CD1c-positive myeloid dendritic cell (primary cell): ENCODE data around the gene RSU1.

ENCODE experiments used
- DNase-seq: peaks from one replicate; pipeline ENCODE4 v3.0.0-alpha.2; 2016; ENCODE audit errors: extremely low spot score

Gene RSU1

DNA sequence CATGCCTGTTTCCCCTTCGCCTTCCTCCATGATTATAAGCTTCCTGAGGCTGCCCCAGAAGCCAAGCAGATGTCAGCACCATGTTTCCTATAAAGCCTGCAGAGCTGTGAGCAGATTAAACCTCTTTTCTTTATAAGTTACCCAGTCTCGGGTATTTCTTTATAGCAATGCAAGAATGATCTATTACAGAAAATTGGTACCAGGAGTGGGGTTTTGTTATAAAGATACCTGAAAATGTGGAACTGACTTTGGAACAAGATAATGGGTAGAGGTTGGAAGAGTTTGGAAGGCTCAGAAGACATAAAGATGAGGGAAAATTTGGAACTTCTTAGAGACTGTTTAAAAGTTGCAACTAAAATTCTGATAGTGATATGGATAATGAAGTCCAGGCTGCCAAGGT, 4.8 kb upstream of the RSU1 start:
- DNase-seq: no peak

DNA sequence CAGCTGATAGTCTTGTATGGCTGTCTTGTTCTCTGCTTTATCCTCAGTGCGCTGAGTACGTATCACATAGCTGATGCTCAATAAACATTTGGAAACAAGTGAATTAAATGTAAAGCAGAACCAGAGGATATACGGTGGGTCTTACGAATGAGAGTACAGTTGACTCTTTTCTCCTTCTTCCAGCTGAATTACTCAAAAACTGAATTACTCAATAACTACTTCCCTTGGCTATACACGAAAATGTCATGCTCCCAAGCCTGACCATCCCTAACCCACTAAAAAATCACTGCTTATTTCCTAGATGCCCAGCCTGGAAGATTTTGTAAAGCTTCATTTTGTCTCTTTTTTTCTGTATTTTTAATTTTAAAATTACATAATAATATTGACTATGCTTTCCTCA, 3.2 kb upstream of the RSU1 start:
- DNase-seq: peak; percentile 49

DNA sequence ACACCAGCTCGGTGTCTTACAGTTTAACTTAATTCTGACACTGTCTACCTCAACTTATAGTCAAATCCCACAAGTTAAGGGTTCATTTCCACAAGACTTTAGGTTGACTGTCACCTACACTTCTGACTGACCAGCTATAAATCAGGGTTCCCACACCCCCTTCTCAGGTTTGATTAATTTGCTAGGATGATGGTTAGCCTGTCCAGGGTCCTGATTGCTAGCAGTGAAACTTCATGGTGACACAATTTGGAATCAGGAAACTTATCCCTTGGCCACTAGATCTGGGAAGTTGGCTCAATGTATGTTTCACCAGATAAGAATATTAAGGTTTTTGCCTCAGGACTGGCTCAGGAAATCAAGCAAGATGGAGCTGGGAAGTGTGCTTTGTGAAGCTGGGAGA, 2.8 kb upstream of the RSU1 start:
- DNase-seq: no peak

DNA sequence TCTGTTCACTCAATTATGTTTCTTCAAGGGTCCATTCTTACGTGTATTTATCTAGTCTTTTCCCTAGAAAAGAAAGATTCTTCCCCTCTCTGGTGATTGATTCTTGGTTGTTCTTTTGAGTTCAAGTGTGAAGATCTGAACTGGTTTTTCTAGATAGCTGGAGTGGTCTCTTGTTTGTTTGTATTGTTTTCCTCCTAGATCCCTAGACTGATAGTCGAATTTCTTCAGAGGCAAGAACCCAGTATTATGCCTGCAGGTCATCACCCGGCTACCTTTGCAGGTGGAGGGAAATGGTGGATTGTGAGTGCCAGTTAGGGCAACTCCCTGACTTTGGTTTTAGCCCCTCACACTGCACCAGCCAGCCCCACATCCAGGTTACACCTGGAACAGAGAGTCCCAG, 2.2 kb upstream of the RSU1 start:
- DNase-seq: no peak

DNA sequence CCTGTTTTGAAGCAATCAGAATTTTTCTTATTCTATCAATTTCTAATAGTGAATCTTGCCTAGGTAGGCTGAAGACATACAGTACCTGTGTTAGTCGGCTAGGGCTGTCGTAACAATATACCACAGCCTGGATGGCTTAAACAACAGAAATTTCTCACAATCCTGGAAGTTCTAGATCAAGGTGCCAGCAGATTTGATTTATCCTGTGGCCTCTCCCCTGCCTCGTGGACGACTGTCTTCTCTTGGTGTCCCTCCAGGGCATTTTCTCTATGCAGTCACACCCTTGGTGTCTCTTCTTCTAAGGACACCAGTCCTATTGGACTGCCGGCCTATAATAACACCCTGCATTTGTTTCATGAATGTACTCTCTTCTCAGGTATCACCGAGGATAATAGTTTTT, 1.8 kb upstream of the RSU1 start:
- no peak for DNase-seq

DNA sequence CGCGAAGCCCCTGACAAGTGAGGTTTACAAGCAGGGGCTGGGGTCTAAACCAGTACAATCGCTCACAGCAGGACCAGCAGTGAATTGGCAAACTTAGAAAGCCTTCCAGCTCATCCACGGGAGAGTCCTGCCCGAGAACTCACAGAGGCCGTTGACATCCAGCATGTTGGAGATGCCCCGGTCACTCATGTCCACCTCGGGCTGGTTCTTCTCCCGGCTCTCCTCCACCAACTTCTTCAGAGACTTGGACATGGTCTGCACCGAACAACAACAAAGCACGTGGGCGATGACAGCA, 447 bp downstream of the RSU1 start:
- no peak for DNase-seq

DNA sequence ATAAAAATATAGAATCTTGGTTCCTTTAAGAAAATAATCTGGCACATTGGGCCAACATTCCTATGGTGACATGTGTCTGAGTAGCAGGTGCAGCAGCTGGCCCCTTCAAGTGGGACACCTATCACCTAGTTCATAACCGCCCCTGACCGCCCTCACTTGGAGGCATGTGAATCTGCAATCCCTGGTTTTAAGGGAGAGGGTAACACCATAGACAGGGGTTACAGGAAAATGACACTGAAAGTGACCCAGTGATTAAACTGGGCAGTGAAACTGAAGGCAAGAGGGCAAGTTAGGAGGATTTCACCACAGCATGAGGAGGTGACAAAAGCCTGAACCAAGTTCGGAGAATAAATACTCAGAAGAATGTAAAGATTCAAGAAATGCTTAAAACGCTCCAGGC, 1.1 kb downstream of the RSU1 start:
- peak; percentile 10 for DNase-seq

DNA sequence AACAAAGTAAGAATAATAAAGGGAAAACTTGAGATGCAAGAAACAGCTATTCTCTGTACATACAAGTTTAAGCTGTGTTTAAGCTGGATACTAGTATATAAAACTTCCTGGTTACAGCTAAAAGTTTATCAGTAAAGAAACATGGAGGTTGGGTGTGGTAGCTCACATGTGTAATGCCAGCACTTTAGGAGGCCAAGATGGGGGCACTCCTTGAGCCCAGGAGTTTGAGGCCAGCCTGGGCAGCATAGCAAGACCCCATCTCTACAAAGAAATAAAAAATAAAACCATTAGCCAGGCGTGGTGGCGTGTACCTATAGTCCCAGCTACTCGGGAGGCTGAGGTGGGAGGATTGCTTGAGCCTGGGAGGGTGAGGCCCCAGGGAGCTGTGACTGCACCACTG, 3.2 kb downstream of the RSU1 start:
- no peak for DNase-seq

DNA sequence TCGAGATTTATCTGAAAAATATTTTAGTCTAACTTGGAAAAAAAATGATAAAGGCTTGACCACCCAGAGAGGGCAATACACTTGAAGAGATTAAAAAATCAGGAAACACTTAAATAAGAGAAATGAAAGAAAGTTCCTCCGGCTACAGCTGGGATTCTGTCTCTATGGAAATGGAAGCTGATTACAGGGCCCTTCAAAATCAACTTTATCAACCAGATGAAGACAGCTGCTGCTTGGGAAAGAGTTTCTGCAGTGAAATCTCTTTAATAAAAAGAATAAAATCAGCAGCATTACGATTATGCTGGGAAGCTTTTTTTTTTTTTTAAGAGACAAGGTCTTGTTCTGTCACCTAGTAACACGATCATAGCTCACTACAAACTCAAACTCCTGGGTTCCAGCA, 4.5 kb downstream of the RSU1 start:
- no peak for DNase-seq

DNA sequence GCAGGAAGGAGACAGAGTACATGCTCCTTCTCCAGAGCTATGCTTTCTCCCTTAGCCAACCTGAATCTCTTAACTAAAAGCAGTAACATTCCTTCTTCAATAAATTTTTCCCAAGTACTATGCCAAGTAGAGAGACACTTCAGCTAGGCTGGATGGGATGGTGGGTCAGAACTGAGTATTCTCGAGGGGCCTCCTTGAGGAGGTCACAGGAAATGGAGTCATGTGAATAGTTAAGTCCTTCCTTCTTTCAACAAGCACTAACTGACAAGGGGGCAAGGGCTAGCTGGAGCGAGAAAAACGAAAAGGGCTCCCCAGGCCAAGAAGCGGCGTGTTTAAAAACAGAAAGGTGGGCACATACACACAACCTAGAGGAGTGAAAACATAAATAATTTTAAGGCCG, 5.5 kb downstream of the RSU1 start:
- no peak for DNase-seq

DNA sequence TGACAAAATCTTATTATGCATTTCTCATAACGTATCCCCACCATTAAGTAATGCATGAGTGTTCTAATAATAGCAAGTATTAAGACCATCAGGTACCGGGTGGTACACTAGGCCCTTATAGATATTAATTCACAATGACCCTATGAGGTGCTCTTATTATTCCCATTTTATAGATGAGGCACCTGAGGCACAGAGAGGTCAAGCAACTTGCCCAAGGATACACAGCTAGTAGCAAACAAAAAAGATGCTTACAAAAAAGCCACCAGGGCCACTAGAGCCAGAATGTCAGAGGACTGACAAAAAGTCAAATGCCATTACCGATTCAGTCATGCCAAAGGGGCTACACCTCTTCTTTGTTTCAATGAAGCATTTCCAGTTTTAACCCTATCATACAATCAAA, 5.9 kb downstream of the RSU1 start:
- no peak for DNase-seq

DNA sequence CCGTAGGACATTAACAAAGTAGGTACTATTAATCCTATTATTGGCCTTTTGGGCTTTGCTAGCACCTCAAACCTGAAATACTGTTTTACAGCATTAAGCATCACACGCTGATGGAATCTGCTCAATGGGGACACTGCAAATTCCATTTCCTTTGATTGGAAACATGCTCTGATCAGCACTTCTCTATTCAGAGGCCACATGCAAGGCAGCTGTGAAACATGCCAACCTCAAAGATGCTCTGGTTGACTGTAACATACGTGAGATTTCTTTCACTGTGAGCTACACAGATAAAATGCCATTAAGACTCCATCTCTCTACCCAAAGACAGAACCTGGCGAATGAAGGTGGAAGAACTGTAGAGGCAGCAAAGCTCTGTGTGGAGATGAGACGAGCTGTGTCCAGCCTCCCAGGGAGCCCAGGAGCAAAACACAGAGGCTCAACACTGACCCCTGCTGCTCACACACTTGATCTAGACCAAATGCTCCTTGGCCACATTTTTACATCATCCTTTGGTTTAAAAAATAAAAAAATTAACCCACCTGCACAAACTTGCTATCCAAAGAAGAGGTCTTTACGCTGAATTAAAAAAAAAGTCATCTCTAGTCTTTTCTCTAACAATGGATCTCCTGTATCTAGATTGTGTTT, 8.0 kb downstream of the RSU1 start:
- peak; percentile 33 for DNase-seq

DNA sequence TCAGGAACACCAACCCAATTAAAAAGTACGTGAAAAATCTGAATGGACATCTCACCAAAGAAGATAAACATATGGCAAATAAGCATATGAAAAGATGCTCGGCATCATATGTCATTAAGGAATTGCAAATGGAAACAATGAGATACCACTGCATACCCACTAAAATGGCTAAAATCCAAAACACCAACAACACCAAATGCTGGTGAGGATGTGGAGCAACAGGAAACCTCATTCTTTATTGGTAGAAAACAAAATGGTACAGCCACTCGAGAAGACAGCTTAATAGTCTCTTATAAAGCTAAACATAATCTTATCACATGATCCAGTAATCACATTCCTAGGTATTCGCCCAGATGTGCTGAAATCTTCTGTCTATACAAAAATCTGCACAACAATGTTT, 13.1 kb downstream of the RSU1 start:
- no peak for DNase-seq

DNA sequence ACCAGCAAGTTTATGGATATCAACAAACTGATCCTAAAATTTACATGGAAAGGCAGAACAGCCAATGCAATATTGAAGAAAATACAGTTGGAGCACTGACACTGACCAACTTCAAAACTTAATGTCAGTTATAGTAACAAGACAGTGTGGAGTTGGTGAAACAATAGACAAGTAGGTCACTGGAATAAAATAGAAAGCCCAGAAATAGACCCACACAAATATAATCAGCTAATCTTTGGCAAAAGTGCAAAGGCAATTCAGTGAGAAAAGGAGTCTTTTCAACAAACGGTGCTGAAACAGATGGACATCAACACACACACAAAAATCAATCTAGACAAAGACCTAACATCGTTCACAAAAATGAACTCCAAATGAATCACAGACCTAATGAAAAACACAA, 13.8 kb downstream of the RSU1 start:
- DNase-seq: no peak

DNA sequence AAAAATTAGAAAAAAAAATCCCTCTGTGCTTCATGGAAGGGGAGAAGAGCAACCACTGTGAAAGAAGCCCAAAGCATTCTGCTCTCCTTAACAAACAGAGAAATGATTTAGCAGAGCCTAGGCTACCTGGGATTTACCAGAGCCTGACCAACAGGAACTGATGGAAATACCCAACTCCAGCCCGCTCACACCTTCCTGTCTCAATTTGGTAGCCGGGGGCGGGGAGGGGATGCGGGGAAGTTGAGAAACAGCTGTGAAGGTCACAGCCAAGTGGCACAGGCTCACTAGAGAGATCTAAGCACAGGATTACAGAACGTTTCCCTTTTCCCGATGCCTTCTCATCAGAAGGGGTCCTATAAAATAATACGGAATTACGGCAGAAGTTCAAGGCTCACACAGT, 17.6 kb downstream of the RSU1 start:
- DNase-seq: no peak

DNA sequence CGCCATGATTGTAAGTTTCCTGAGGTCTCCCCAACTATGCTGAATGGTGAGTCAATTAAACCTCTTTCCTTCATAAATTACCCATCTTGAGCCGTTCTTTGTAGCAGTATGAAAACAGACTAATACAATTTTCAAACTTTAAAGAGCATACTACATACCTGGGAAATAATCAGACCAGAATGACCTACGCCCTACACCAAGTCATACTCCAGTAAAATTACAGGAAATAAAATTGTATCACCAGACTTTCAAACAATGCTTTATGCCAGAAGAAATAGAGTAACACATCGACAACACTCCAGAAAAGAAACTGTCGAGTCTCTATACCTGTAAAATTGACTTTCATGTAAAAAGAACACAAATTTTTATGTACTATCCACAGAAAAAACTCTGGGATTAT, 18.7 kb downstream of the RSU1 start:
- no peak for DNase-seq

DNA sequence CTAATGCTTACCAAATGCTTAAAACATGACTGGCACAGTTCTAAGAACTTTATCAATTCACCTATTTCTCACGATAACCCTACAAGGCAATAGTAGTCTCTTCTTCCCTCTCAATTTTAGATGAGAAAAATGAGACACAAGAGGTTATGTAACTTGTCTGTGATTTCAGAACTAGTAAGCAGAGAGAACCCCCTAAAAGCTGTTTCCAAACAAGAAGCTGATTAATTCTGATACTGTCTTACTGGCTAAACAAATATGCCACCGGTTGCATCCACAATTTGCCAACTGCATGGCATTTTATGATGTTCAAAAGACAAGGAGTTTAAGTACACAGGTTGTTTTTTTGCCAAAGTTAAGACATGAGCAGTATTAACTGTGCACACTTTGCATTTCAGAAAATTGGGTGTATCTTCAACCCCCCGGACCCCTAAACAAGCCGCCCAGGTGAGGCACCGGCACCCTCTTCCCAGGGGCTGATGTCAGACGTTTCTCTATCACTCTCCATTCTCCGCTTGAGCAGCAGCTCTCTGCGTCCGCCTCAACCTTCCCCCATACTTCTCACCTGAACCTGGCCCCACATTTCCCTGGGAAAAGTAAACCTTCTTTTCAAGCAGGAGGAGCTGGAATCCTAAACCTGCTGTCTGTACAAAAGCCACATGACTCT, 21.7 kb downstream of the RSU1 start:
- no peak for DNase-seq

DNA sequence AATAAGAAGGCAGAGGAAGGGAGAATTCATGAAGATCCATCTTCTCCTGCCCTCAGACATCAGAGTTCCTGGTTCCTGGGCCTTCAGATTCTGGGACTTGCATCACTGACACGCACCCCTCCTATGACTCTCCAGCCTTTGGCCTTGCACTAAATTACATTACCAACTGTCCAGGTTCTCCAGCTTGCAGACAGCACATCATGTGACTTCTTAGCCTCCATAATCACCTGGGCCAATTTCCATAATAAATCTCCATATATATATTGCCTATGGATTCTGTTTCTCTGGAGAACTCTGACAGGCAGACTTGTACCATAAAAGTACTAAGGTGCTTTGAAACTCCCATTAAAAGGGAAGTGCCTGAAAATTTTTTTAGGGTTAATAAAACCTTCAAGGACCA, 23.2 kb downstream of the RSU1 start:
- DNase-seq: no peak

DNA sequence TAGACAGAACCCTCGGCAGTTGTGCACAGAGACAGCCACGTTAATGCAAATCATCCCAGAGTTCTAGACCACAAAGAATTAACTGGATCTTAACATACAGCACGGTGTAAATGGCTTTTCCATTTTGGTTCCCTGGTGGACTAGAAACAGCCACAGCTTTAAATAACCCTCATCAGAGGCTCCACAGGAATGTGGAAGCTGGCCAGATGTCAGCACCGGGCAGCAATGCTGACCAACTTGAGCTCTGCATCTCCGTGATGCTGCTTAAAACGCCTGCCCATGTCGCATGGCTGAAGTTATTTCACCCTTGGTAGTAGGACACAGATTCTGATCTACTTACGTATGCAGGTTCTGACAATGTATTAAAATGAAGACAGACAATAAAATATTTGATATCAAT, 24.5 kb downstream of the RSU1 start:
- no peak for DNase-seq

DNA sequence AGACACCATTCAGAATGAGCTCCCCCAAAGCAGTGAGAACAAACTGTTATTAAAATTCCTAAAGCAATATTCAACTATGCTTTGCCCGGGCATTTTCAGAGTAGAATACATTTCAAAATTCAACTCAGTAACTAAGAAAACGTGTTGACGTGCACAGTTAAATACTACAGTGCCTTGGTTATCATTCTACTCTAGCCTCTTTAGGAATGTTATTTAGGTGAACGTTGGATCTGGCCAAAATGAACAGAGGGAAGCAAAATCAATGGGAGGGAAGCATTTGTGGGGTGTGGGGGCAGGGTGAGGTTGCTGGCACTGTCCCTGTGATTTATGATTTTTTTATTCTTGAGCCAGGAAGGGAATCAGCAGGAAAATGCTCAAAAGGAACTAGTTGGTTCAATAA, 27.5 kb downstream of the RSU1 start:
- no peak for DNase-seq

DNA sequence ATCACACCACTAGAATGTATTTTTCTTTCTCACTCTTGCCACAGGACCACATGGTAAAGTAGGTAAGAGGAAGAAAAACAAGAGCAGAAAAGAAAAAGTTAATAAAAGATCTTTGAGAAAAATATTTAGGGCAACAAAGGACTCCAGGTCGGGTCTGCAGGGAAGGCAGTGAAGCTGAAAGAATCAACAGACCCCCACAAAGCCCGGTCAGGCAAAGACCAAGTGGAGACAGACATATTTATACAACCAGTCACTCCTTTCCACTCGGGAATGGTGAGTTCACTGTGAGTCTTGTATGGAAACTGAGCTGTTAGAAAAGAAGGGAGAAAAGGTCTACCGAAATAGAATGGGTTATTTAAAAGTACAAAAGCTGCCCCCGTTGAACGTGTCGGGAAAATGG, 28.0 kb downstream of the RSU1 start:
- no peak for DNase-seq

DNA sequence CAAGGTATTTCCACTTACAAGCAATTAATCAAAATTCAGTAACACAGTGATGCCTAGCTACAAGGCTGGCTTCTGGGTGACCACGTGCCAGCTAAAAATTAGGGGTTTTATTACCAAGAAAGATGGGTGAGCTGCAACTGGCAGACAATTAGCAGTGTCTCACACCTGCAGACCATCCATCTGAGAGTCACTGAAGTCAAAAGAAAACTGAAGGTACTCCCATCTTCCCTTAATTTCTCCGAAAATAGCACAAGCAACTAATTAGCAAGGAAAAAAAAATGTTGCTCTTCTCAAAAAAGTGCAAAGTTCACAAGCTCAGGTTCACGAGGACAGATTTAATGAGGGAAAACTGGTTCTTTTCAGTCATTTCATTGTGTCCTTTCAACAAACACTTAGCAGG, 28.4 kb downstream of the RSU1 start:
- DNase-seq: no peak

DNA sequence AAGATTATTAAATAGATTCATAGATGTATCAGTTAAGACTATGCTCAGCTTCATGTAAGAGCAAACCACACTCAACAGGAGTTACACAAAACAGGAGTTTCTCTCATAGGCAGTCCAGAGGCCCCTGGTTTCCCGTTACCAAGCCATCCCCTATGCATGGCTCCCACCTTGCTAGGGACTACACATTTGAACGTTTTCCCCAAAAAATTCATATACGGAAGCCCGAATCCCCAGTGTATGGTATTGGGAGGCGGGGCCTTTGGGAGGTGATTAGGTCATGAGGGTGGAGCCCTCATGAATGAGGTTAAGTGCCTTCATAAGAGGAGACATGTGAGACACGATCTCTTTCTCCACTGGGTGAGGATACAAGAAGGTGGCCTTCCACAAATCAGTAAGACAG, 29.1 kb downstream of the RSU1 start:
- no peak for DNase-seq

DNA sequence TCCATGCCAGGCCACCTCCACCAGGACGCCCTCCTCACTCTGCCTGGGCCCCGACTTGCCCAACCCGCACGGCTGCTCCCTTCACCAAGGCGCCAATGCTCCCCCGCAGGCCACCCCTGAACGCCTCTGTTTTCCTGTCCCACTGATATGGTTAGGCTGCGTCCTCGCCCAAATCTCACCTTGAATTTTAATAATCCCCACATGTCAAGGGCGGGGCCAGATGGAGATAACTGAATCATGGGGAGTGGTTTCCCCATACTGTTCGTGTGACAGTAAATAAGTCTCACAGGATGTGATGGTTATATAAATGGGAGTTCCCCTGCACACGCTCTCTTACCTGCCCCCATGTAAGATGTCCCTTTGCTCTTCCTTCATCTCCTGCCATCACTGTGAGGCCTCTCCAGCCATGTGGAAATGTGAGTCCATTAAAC, 29.8 kb downstream of the RSU1 start:
- peak; percentile 26 for DNase-seq
